ENCODE results near the gene KIAA0513. TPM values are rescaled to one million over a fixed set of nuclear protein-coding genes. Genes with fewer than 3 reads are reported as not detected.

The KIAA0513 gene
- total and polyA plus RNA-seq, 10 of the 15 experiments (the other 5 are each of a cell fraction or from before 2014, with no cell fraction given), result 0.14 to 5.8 (median 2.0) TPM

GRCh38 chr16:85074225-85074914 lies 46.8 kb downstream of the KIAA0513 start:
- Histone ChIP-seq H3K27me3 (replicated peaks in 1 of 2; ENCODE audit: control insufficient read depth in 2 of 2, insufficient read depth in 2 of 2, low read length in 1 of 2) (no peaks in the 10 kb centered on the region; a peak in 1 of 4 replicates), H3K79me2 (ENCODE audit: control insufficient read depth, insufficient read depth, low read length) (no peaks in the 10 kb centered on the region), H3K4me3 (no peak overlapping the region), H3K4me1 (ENCODE audit: control insufficient read depth, insufficient read depth, low read length) (no peaks in the 10 kb centered on the region), H2AFZ (ENCODE audit: control insufficient read depth, low read depth, low read length) (no peak overlapping the region), H3K27ac (ENCODE audit: control insufficient read depth, insufficient read depth) (no peak overlapping the region), H3K36me3 (ENCODE audit: control insufficient read depth in 2 of 2, insufficient read depth in 2 of 2, low read length in 1 of 2) (no peaks in the 10 kb centered on the region), H3K4me2 (ENCODE audit: control insufficient read depth, insufficient read depth) (no peak overlapping the region), H3K9ac (ENCODE audit: control insufficient read depth, insufficient read depth, low read length) (no peak overlapping the region), H4K20me1 (ENCODE audit: control insufficient read depth, insufficient read depth) (no peaks in the 10 kb centered on the region), H3K9me3 (replicated peaks; ENCODE audit: control insufficient read depth, insufficient read depth, low read length) (no peaks in the 10 kb centered on the region)
- in situ Hi-C loops (cut with MboI) (no loop called here), intact Hi-C loops (cut with micrococcal nuclease; ENCODE audit: unreplicated experiment) (no loop called here)
- FAIRE-seq (no peak), DNase-seq (ENCODE audit: low read depth, low spot score) (no peak), ATAC-seq (no peak)
- ChIA-PET CTCF (interaction anchor here (1.4 to 1.6 kb wide), 2 partner anchors 8 to 12 kb away, joined by 3 to 5 read pairs; no protein-coding TSS in a partner anchor), RAD21 (ENCODE audit: unreplicated experiment) (no interaction called here), SMC1A (ENCODE audit: uncharacterized antibody, unreplicated experiment) (no interaction called here), POLR2A (no interaction called here)
- WGBS (ENCODE audit: insufficient coverage, insufficient replicate concordance, low lambda C conversion rate, missing lambda C conversion rate), result 84% methylated on average over 6 of the region's 6 CpGs
- BruUV-seq (replicated peaks), result no TSS peak
- TF ChIP-seq ZBED1 (IDR thresholded peaks at IDR 0.05; ENCODE audit: borderline replicate concordance) (no peak), CBFB (IDR thresholded peaks at IDR 0.05; ENCODE audit: low read depth) (no peak), MTA2 (IDR thresholded peaks at IDR 0.05; ENCODE audit: low read depth) (no peak), RELB (IDR thresholded peaks at IDR 0.05; ENCODE audit: low read depth) (no peak), HDAC6 (IDR thresholded peaks at IDR 0.05; ENCODE audit: unreplicated experiment) (no peak), E2F8 (IDR thresholded peaks at IDR 0.05; ENCODE audit: low read depth, partially characterized antibody) (no peak), E4F1 (IDR thresholded peaks at IDR 0.05; ENCODE audit: borderline replicate concordance, partially characterized antibody) (no peak), DPF2 (IDR thresholded peaks at IDR 0.05) (no peak), ZNF687 (IDR thresholded peaks at IDR 0.05) (no peak), CBX5 (IDR thresholded peaks at IDR 0.05; ENCODE audit: low read depth) (no peak)
- TF ChIP-seq, protein P1, sequence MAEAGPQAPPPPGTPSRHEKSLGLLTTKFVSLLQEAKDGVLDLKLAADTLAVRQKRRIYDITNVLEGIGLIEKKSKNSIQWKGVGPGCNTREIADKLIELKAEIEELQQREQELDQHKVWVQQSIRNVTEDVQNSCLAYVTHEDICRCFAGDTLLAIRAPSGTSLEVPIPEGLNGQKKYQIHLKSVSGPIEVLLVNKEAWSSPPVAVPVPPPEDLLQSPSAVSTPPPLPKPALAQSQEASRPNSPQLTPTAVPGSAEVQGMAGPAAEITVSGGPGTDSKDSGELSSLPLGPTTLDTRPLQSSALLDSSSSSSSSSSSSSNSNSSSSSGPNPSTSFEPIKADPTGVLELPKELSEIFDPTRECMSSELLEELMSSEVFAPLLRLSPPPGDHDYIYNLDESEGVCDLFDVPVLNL (IDR thresholded peaks at IDR 0.05; ENCODE audit: low read depth, low read length), result no peak

Measured in GM12878 (cell line).